Measurements from ENCODE around the gene TRIM45.
"Not testable (repeated sequence)": the region's sequence is repeated elsewhere in the genome, so short reads cannot be mapped to it uniquely, and the experiment has no call there.

Gene TRIM45

GRCh38 chr1:117121589-117122329 lies at the start of gene TRIM45:
Gene TRIM45 (minus strand): TSS chr1:117121749. CDS start chr1:117121201, 548 bp downstream.
- DNase-seq (ENCODE audit: low read depth), result peak; percentile 79

GRCh38 chr1:117169871-117170596 lies 48.5 kb upstream of the TRIM45 start:
- no peak for DNase-seq (ENCODE audit: low read depth)

GRCh38 chr1:117167402-117167801 lies 45.9 kb upstream of the TRIM45 start:
- no peak for DNase-seq (ENCODE audit: low read depth)

- DNase-seq (ENCODE audit: low read depth), result no peak
Measured at GRCh38 chr1:117166076-117166475, 44.5 kb upstream of the TRIM45 start.

GRCh38 chr1:117164209-117164608 lies 42.7 kb upstream of the TRIM45 start:
- DNase-seq (ENCODE audit: low read depth), result no peak

- DNase-seq (ENCODE audit: low read depth), result no peak
Measured at GRCh38 chr1:117162816-117163215, 41.3 kb upstream of the TRIM45 start.

- no peak for DNase-seq (ENCODE audit: low read depth)
Measured at GRCh38 chr1:117161887-117162286, 40.3 kb upstream of the TRIM45 start.

GRCh38 chr1:117151305-117151704 lies 29.8 kb upstream of the TRIM45 start:
- DNase-seq (ENCODE audit: low read depth), result not testable (repeated sequence)

- DNase-seq (ENCODE audit: low read depth), result no peak
Measured at GRCh38 chr1:117150316-117150715, 28.8 kb upstream of the TRIM45 start.

- DNase-seq (ENCODE audit: low read depth), result no peak
Measured at GRCh38 chr1:117147856-117148588, 26.5 kb upstream of the TRIM45 start.

GRCh38 chr1:117147341-117147831 lies 25.8 kb upstream of the TRIM45 start:
- no peak for DNase-seq (ENCODE audit: low read depth)

- no peak for DNase-seq (ENCODE audit: low read depth)
Measured at GRCh38 chr1:117146575-117147340, 25.2 kb upstream of the TRIM45 start.

GRCh38 chr1:117146072-117146471 lies 24.5 kb upstream of the TRIM45 start:
- no peak for DNase-seq (ENCODE audit: low read depth)

GRCh38 chr1:117143871-117144270 lies 22.3 kb upstream of the TRIM45 start:
- no peak for DNase-seq (ENCODE audit: low read depth)

- no peak for DNase-seq (ENCODE audit: low read depth)
Measured at GRCh38 chr1:117143172-117143571, 21.6 kb upstream of the TRIM45 start.

GRCh38 chr1:117142200-117142599 lies 20.7 kb upstream of the TRIM45 start:
- no peak for DNase-seq (ENCODE audit: low read depth)

- no peak for DNase-seq (ENCODE audit: low read depth)
Measured at GRCh38 chr1:117138561-117138960, 17.0 kb upstream of the TRIM45 start.

- DNase-seq (ENCODE audit: low read depth), result no peak
Measured at GRCh38 chr1:117138106-117138505, 16.6 kb upstream of the TRIM45 start.

- DNase-seq (ENCODE audit: low read depth), result no peak
Measured at GRCh38 chr1:117137281-117137855, 15.8 kb upstream of the TRIM45 start.

GRCh38 chr1:117136749-117137148 lies 15.2 kb upstream of the TRIM45 start:
- no peak for DNase-seq (ENCODE audit: low read depth)

- no peak for DNase-seq (ENCODE audit: low read depth)
Measured at GRCh38 chr1:117135329-117135728, 13.8 kb upstream of the TRIM45 start.
